Peyer's patch (tissue), 4 donors: ENCODE results near the gene DNAH6.

Experiments
- POLR2A ChIP-seq, 2 donors: fragments of 450-650 bp; IDR thresholded peaks; one replicate each; pipeline ENCODE4 v1.5.1; 2017; ENCODE audit warnings: antibody characterized with exemption in 2 of 2, mild to moderate bottlenecking in 2 of 2, moderate library complexity in 2 of 2
- TF ChIP-seq, protein P1 (sequence below), 6 experiments: fragments of 450-650 bp in 4 of 6; fragments of 200-600 bp in 2 of 6; sonication (generic) in 1 of 6; IDR thresholded peaks; one replicate each; pipeline ENCODE4 v1.5.1; 2017 to 2019; ENCODE audit warnings: antibody characterized with exemption in 6 of 6, mild to moderate bottlenecking in 3 of 6, moderate library complexity in 1 of 6

DNA sequence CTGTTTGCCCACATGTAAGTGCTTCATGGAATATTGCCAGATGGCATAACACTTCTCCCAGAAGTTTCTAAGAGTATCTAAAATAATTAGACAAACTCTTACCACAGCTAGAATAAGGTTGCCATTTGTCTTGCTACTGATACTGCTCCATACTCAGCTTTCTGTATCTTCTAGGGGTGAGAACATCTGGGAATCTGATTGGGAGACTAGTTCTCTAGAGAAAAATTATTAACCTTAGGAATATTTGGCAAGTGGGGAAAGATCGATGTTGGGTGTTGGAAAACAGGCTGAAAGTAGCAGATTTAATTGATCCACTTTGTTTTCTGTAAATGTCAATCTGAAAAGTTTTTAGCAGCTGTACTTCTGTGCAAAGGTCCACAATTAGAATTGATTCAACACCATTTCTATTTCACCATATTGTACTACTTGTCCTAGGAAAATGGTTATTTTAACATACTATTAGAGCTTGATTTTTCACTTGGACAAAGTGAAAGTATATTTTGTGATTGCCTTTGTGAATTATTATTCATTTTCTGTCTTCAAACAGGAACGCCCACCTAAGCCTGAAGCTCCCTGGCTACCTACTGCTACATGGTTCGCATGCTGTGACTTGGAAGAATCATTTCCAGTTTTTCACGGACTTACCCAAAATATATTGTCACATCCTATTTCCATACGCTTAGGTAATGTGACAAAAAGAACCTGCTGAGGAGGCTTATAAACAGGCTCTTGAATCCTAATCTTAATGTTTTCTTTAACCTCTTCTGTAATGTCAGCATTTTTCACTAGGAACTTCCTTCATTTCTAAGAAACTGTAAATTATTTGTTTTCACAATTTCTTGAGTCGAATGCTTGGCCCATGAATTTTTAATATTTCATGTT is 216.8 kb downstream of the DNAH6 start:
- no peak for TF ChIP-seq POLR2A (IDR thresholded peaks at IDR 0.05)
- TF ChIP-seq, protein P1, sequence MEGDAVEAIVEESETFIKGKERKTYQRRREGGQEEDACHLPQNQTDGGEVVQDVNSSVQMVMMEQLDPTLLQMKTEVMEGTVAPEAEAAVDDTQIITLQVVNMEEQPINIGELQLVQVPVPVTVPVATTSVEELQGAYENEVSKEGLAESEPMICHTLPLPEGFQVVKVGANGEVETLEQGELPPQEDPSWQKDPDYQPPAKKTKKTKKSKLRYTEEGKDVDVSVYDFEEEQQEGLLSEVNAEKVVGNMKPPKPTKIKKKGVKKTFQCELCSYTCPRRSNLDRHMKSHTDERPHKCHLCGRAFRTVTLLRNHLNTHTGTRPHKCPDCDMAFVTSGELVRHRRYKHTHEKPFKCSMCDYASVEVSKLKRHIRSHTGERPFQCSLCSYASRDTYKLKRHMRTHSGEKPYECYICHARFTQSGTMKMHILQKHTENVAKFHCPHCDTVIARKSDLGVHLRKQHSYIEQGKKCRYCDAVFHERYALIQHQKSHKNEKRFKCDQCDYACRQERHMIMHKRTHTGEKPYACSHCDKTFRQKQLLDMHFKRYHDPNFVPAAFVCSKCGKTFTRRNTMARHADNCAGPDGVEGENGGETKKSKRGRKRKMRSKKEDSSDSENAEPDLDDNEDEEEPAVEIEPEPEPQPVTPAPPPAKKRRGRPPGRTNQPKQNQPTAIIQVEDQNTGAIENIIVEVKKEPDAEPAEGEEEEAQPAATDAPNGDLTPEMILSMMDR (IDR thresholded peaks at IDR 0.05): no peak
